HG03135 (cell line): ENCODE results near the gene KCNJ16.

Experiments
- ATAC-seq: cut with Tn5 transposase; IDR thresholded peaks from one replicate; pipeline ENCODE4 v1.9.1; 2021; ENCODE audit warnings: mild to moderate bottlenecking, moderate library complexity; ENCODE audit not compliant: unreplicated experiment

Gene KCNJ16

DNA sequence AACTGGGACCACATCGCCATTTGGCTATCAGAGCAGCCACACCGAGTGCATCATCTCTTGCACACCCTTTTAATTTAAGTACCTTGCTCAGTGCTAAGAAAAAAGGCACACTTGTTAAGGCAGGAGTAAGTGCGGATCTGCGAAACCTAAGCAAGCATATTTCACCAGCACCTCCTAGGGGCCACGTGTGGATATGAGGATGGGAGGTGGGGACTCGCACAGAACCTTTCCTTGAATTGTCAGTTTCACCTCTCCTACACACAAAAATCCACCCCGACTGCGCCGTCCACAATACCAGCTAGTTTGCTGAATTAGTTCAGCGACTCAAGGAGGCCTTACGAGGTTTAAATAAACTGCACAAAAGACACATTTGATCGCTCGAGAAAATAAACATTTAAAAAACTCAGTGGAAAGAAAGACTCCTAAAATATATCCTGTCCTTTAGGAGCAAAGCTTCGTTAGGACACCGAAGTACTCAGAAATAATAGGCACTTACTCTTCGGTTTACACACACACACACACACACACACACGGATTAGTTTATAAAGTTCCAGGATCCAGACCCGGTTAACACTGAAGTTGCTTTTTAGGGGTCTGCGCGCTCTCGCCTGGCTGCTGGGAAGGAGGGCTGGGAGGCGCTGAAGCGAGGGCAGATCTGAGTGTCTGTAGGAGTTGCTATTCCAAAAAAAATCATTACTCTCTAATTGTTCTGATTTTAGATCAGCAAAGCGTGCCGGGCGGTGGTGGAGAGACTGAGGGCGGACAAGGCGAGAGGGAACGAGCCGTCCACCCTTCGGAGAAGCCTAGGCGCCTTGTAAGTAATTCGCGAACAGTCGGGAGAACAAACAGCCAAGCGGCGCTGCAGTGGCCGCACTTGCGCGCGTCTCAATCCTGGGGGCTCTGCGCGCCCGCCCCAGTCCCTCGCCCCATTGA lies 93.3 kb downstream of the KCNJ16 start:
- ATAC-seq, result peak; percentile 27

DNA sequence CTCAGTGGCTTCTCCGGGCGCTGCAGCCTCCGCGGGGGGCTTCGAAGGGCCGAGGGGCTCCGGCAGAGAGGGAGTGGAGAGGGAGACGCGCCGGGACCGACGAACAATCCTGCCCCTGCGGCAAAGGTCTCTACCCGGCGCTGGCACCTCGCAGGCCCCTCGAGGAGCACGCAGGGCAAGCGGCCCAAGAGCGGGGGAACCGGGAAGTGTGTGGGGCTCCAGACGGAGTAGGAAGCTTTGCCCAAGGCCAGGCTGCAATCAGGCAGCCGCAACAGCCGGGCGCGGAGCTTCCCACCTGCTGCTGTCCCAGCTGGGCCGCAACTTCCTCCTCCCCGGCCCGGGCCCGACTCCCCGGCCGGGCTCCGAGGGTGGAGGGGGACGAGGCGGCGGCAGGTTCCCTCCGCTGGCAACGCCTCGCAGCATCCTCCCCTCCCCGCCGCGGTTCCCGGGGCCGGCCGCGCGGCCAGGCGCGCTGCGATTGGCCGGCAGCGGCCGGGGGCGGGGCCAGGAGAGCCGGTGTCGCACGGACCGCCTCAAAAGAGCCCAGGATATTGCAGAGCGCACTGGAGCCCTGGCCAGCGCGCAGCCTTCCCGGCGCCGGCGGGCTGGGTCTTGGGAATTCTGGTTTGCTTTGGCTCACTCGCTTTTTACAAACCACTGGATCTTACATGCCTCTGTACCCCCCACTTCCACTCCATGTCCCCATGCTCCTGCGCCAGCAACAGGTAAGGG lies 94.1 kb downstream of the KCNJ16 start, which contains the start of gene KCNJ2:
KCNJ2 (plus strand) TSS at position 556 of the 732 bp plus-strand sequence. CDS start 5,508 bp downstream, outside the sequence.
- ATAC-seq, result peak; percentile 97

DNA sequence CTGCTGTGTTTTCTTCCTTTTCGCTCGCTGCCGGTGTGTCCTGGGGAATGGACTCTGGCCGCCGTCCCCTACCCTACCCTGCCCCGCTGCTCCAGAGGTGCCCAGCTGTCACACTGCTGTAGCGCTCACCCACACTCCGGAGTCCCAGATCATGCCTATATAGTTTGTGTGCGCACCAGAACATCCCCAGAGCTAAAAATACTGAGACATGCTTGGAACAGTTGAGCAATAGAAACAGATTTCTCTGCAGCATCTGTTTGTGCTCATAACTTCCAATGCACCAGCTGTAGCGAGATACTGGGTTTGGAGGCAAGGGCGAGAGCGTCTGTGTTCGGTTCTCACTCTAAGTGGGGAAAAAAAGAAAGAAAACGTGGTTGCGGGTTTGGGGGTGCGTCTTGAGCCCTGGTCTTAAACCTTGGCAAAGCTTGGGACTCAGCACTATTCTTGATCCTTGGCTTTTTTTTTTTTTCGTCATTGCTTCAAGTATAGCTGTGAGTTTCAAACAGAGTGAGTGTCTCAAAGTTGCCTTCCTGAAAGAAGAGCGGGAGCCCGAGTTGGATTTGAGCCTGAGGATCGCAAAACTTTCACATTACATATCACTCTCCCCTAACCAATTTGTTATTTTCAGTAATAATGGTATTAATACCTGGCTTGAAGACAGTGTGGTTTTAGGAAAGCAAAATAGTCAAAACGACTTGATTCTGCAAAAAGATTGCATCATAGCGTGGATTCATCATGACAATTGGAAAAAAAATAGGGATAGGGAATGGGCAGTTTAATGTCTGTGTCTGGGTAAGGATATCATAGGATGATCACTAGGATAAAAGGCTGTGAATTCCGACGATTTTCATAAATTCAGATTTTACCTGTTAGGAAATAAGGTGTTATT lies 94.9 kb downstream of the KCNJ16 start:
- ATAC-seq, result no peak

DNA sequence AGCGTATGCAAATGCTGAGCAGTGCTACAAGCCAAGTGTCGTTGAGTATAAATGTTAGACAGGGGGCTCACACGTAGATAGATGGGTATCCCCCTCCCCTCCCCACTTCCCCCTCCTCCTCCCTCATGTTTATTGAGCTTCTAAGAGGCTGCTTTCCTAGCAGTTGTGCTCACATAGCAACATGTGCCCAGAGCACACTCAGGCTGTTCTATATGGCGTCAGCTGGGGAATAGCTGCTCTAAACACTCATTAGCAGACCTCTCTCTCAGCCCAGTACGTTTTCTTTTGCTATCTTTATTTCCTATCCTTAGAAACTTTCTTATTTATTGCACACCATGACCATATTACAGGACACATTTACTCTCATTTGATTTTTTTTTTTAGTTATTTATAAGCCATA lies 96.1 kb downstream of the KCNJ16 start:
- no peak for ATAC-seq

DNA sequence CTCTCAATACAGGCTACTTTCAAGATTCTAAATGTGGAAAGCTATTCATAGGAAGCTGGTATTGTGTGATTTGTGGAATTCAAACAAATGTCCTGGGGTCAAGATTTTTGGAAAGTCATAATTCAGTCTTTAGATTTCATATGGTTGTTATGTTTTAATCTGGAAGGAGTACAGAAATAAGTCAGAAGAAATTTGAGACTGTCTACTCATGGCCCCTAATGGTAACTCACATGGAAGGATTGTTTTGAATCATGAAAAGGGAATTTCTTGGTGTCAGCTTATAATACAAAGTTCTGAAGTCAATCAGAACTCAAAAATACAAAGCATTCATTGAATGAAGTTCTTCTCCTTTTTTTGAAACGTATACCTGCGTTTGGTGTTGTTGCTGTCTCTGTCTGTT lies 97.4 kb downstream of the KCNJ16 start:
- no peak for ATAC-seq

DNA sequence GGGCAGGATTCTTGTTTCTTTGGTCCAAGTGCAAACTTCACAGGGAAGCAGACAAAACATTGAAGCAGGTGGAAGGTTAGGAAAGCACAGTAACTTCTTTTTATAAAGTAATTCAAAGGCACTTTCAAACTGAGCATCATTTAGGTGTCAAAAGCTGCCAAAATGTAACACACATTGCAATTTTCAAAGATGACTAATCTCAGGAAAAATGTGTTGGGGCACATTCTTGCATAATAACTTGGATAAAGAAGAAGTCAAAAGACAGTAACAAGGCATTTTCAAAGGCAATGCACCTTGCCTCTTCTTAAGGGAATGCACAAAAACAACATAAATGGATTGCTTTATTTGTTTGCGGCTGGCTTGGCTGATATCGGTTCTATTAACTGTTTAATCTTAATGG lies 97.9 kb downstream of the KCNJ16 start:
- ATAC-seq, result no peak

DNA sequence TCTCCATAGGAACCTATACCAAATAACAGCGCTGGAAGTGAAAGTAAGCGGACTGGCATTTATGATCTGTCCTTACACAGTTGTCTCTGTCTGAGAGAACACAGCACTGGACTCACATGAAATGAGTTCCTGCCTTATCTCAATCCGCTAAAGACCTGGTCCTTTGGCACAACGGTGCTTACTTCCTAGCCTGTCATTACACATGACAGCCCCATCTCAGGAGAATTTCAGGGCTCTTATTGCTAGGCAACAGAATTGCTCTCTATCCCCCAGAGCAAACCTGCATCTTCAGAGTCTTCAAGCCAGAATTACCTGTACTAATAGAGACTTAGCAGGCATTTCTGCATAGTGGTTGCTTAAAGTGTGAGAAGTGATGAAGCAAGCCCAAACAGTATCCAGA lies 98.7 kb downstream of the KCNJ16 start:
- ATAC-seq, result no peak

DNA sequence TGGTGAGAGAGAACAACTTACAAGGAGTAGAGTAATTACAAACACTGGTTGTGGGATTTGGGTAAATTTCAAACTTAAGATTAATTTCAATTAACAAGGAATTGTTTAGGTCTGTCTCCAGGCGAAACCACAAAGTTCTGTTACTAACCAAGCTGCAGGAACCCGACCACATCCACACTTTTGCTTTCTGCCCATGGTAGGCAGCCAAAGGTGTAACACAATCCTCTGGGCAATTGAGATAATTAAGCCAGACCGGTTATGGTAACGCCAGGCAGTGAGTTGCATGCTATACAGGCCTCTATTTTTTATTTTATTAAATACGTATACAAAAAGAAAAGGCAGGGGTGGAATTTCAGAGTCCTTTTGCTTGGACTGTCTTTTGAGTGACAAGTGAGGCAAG lies 106.4 kb downstream of the KCNJ16 start:
- ATAC-seq, result no peak

DNA sequence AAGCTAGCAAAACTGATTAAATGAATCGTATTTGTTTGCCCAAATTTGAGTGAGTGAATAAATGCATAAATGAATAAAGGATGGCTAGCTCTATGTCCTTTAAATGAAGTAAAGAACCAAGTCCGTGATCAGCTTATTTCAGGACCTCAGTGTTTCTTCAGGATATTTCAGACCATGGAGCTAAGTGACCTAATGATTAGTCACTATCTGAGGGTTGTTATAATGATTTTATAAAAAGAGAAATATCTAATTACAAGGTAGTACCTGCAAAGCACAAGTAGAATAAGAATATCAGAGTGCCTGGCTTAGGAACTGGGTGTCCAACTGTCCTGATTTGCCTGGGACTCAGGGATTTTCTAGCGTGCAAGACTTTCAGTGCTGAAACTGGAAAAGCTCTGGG lies 106.8 kb downstream of the KCNJ16 start:
- no peak for ATAC-seq

DNA sequence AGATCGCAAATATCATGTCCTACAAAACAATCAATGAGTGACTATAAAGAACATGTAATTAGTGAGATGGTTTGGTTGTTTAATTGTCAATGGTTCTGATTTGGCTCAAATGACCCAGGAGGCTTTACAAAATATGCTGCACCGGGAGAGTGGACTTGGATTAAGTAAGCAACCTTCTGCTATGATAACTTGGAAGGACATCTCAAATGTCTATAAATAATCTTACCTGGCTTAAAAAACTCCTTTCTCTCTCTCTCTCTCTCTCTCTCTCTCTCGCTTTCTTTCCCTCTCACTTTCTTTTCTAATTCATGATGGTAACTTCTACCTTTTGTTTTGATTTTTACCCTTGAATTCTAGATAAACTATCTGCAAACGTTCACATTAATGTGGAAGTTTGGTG lies 108.5 kb downstream of the KCNJ16 start:
- ATAC-seq, result no peak

DNA sequence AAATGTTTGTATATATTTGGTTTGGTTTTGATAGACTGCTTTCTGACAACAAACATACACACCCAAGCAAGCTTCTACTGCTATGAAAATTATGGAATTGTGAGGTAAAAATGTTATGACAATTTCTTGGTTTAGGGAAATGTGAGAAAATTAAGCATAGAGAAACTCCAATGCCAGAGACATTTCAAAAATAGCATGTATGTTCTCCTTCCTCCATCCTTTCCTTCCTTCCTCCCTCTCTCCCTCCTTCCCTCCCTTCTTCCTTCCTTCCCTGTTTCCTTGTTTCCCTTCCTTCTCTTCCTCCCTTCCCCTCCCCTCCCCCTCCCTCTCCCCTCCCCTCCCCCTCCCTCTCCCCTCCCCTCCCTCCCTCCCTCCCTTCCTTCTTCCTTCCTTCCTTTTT lies 109.2 kb downstream of the KCNJ16 start:
- no peak for ATAC-seq

DNA sequence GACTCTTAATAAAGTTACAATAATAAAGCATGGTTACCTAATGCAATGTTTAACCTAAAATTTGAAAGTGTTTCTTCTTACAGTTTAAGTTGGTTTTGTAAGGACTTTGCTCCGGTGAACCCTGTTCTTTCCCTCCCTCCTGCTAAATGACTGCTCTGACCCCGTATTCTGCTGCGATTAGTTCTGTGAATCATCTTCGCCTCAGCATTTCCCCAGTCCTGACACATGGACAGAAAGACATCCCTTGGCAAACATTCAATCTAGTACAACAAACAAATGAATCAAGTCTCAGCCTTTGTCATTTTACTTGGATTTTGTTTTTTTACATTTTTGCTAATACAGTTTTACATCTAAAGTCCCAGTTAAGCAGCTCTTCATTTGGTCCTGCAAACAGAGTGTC lies 109.7 kb downstream of the KCNJ16 start:
- no peak for ATAC-seq
